H1 (cell line): ENCODE measurements around the gene ANKFY1.

Experiments
- BRCA1 ChIP-seq: IDR thresholded peaks from 2 replicates; pipeline ENCODE4 v1.6.1; 2012; ENCODE audit warnings: low read depth, low read length, improper control_type of control experiment
- CEBPB ChIP-seq: IDR thresholded peaks from 2 replicates; pipeline ENCODE4 v1.6.1; 2012; ENCODE audit warnings: low read depth, low read length
- EP300 ChIP-seq, 2 experiments: IDR thresholded peaks; 1 replicate in 1 of 2; 2 replicates in 1 of 2; pipeline ENCODE4 v1.6.1; 2011 to 2012; ENCODE audit warnings: low read depth in 2 of 2, low read length in 2 of 2, mild to moderate bottlenecking in 2 of 2, borderline replicate concordance in 1 of 2, inconsistent platforms in 1 of 2, moderate library complexity in 1 of 2
- EZH2 ChIP-seq: fragments of 200-600 bp; sonication (generic); IDR thresholded peaks from 2 replicates; pipeline ENCODE4 v1.7.1; 2012; ENCODE audit warnings: low read depth, mild to moderate bottlenecking, moderate library complexity, low read length, inconsistent platforms; ENCODE audit not compliant: severe bottlenecking
- POLR2A ChIP-seq, 2 experiments: IDR thresholded peaks; 1 replicate in 1 of 2; 2 replicates in 1 of 2; pipeline ENCODE4 v1.6.1; 2011; ENCODE audit warnings: low read depth in 2 of 2, low read length in 2 of 2, mild to moderate bottlenecking in 2 of 2; ENCODE audit errors: control extremely low read depth in 1 of 2
- SIN3A ChIP-seq, 2 experiments: IDR thresholded peaks in 1 of 2; conservative IDR thresholded peaks in 1 of 2; 2 replicates each; pipeline ENCODE4 v1.6.1; 2011 to 2012; ENCODE audit warnings: low read length in 2 of 2, improper control_type of control experiment in 1 of 2, low read depth in 1 of 2, mild to moderate bottlenecking in 1 of 2
- SIRT6 ChIP-seq: IDR thresholded peaks from one replicate; pipeline ENCODE4 v1.7.1; 2012; ENCODE audit warnings: low read length, inconsistent platforms
- TAF1 ChIP-seq: IDR thresholded peaks from 2 replicates; pipeline ENCODE4 v1.6.1; 2011; ENCODE audit warnings: mild to moderate bottlenecking, low read depth, low read length
- TF ChIP-seq, protein P1 (sequence below), 3 experiments: IDR thresholded peaks; 1 replicate in 2 of 3; 2 replicates in 1 of 3; pipeline versions ENCODE4 v1.5.1 to v1.6.1; 2011; ENCODE audit warnings: low read length in 3 of 3, mild to moderate bottlenecking in 3 of 3, inconsistent platforms in 2 of 3, low read depth in 1 of 3, moderate library complexity in 1 of 3; ENCODE audit not compliant: insufficient read depth in 1 of 3; ENCODE audit errors: control extremely low read depth in 1 of 3
- TF ChIP-seq, protein P2 (sequence below): IDR thresholded peaks from 2 replicates; pipeline ENCODE4 v1.6.1; 2012; ENCODE audit warnings: inconsistent platforms
- TF ChIP-seq, protein P3 (sequence below): IDR thresholded peaks from 2 replicates; pipeline ENCODE4 v1.6.1; 2011; ENCODE audit warnings: low read length, improper control_type of control experiment
- TF ChIP-seq, protein P4 (sequence below): IDR thresholded peaks from 2 replicates; pipeline ENCODE4 v1.6.1; 2012; ENCODE audit warnings: low read length, inconsistent platforms

DNA sequence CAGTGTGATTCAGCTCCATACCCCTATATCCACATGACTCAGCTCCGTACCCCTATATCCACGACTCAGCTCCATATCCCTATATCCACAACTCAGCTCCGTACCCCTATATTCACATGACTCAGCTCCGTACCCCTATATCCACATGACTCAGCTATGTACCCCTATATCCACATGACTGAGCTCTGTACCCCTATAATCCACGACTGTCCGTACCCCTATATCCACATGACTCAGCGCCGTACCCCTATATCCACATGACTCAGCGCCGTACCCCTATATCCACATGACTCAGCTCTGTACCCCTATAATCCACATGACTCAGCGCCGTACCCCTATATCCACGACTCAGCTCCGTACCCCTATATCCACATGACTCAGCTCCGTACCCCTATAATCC lies 104.0 kb downstream of the ANKFY1 start:
- no peak for TF ChIP-seq EP300 (IDR thresholded peaks at IDR 0.05; ENCODE audit: borderline replicate concordance in 1 of 2, low read depth in 2 of 2, low read length in 2 of 2)
- TF ChIP-seq EZH2 = no peak
- TF ChIP-seq, protein P1, sequence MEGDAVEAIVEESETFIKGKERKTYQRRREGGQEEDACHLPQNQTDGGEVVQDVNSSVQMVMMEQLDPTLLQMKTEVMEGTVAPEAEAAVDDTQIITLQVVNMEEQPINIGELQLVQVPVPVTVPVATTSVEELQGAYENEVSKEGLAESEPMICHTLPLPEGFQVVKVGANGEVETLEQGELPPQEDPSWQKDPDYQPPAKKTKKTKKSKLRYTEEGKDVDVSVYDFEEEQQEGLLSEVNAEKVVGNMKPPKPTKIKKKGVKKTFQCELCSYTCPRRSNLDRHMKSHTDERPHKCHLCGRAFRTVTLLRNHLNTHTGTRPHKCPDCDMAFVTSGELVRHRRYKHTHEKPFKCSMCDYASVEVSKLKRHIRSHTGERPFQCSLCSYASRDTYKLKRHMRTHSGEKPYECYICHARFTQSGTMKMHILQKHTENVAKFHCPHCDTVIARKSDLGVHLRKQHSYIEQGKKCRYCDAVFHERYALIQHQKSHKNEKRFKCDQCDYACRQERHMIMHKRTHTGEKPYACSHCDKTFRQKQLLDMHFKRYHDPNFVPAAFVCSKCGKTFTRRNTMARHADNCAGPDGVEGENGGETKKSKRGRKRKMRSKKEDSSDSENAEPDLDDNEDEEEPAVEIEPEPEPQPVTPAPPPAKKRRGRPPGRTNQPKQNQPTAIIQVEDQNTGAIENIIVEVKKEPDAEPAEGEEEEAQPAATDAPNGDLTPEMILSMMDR (IDR thresholded peaks at IDR 0.05; ENCODE audit: control extremely low read depth in 1 of 3, insufficient read depth in 1 of 3, low read depth in 1 of 3, low read length in 3 of 3) = no peak
- TF ChIP-seq CEBPB = no peak
- TF ChIP-seq, protein P2, sequence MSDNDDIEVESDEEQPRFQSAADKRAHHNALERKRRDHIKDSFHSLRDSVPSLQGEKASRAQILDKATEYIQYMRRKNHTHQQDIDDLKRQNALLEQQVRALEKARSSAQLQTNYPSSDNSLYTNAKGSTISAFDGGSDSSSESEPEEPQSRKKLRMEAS = no peak
- TF ChIP-seq, protein P3, sequence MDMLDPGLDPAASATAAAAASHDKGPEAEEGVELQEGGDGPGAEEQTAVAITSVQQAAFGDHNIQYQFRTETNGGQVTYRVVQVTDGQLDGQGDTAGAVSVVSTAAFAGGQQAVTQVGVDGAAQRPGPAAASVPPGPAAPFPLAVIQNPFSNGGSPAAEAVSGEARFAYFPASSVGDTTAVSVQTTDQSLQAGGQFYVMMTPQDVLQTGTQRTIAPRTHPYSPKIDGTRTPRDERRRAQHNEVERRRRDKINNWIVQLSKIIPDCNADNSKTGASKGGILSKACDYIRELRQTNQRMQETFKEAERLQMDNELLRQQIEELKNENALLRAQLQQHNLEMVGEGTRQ = no peak
- TF ChIP-seq TAF1 = no peak
- TF ChIP-seq BRCA1 = no peak
- TF ChIP-seq POLR2A (IDR thresholded peaks at IDR 0.05; ENCODE audit: control extremely low read depth in 1 of 2, low read depth in 2 of 2, low read length in 2 of 2) = no peak
- TF ChIP-seq, protein P4, sequence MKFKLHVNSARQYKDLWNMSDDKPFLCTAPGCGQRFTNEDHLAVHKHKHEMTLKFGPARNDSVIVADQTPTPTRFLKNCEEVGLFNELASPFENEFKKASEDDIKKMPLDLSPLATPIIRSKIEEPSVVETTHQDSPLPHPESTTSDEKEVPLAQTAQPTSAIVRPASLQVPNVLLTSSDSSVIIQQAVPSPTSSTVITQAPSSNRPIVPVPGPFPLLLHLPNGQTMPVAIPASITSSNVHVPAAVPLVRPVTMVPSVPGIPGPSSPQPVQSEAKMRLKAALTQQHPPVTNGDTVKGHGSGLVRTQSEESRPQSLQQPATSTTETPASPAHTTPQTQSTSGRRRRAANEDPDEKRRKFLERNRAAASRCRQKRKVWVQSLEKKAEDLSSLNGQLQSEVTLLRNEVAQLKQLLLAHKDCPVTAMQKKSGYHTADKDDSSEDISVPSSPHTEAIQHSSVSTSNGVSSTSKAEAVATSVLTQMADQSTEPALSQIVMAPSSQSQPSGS = no peak
- TF ChIP-seq SIRT6 = no peak
- TF ChIP-seq SIN3A (conservative IDR thresholded peaks at IDR 0.05 in 1 of 2, IDR thresholded peaks at IDR 0.05 in 1 of 2; ENCODE audit: low read depth in 1 of 2, low read length in 2 of 2) = no peak
